Neural cell (in vitro differentiated cells): ENCODE data around the gene SLX4IP. TPM values are rescaled to one million over a fixed set of nuclear protein-coding genes. Genes with fewer than 3 reads are reported as not detected.

Experiments used
- H2AFZ ChIP-seq: fragments of 200-600, 300-800 bp; sonication (generic), shearing (Covaris generic); 2 replicates; pipeline ENCODE4 v1.6.0; 2014; ENCODE audit warnings: low read depth, mild to moderate bottlenecking, antibody characterized with exemption, low read length, moderate library complexity
- H3F3A ChIP-seq: fragments of 200-600 bp; shearing (Covaris generic); 2 replicates; pipeline ENCODE4 v1.6.1; 2016; ENCODE audit warnings: mild to moderate bottlenecking, moderate library complexity, mixed read lengths, antibody characterized with exemption, low read length; ENCODE audit not compliant: insufficient read depth, poor library complexity, severe bottlenecking
- H3K27ac ChIP-seq: fragments of 200-600, 300-800 bp; sonication (generic), shearing (Covaris generic); 2 replicates; pipeline ENCODE4 v1.5.1; 2014; ENCODE audit warnings: mild to moderate bottlenecking, low read length, moderate library complexity
- H3K27me3 ChIP-seq: fragments of 300-800, 200-600 bp; sonication (generic), shearing (Covaris generic); 2 replicates; pipeline ENCODE4 v1.6.0; 2014; ENCODE audit warnings: mild to moderate bottlenecking, low read depth, low read length, moderate library complexity; ENCODE audit not compliant: insufficient read depth
- H3K36me3 ChIP-seq: fragments of 300-800, 200-600 bp; sonication (generic), shearing (Covaris generic); 2 replicates; pipeline ENCODE4 v1.5.1; 2014; ENCODE audit warnings: mild to moderate bottlenecking, antibody characterized with exemption, low read length, moderate library complexity; ENCODE audit not compliant: insufficient read depth
- H3K4me2 ChIP-seq: fragments of 300-800, 200-600 bp; sonication (generic), shearing (Covaris generic); 2 replicates; pipeline ENCODE4 v1.6.0; 2014; ENCODE audit warnings: mild to moderate bottlenecking, low read length
- H3K4me3 ChIP-seq: fragments of 300-800, 200-600 bp; sonication (generic), shearing (Covaris generic); 2 replicates; pipeline ENCODE4 v1.5.1; 2014; ENCODE audit warnings: mild to moderate bottlenecking, low read length, moderate library complexity
- H3K79me2 ChIP-seq: fragments of 200-600 bp; shearing (Covaris generic); replicated peaks from 2 replicates; pipeline ENCODE4 v1.6.0; 2014; ENCODE audit warnings: mild to moderate bottlenecking, low read length, moderate library complexity; ENCODE audit not compliant: insufficient read depth
- H3K9ac ChIP-seq: fragments of 300-800, 200-600 bp; sonication (generic), shearing (Covaris generic); 2 replicates; pipeline ENCODE4 v1.6.1; 2016; ENCODE audit warnings: mild to moderate bottlenecking, low read length, mixed read lengths
- H3K9me2 ChIP-seq: fragments of 200-600 bp; shearing (Covaris generic); 2 replicates; pipeline ENCODE4 v1.6.1; 2016; ENCODE audit warnings: mild to moderate bottlenecking, low read length, mixed read lengths; ENCODE audit not compliant: insufficient read depth
- H3K9me3 ChIP-seq: fragments of 200-600, 300-800 bp; sonication (generic), shearing (Covaris generic); 2 replicates; pipeline ENCODE4 v1.6.1; 2016; ENCODE audit warnings: mild to moderate bottlenecking, mixed run types, low read length, moderate library complexity, mixed read lengths
- H4K20me1 ChIP-seq: fragments of 200-600 bp; shearing (Covaris generic); 2 replicates; pipeline ENCODE4 v1.6.1; 2016; ENCODE audit warnings: mild to moderate bottlenecking, mixed run types; ENCODE audit not compliant: insufficient read depth
- EP300 ChIP-seq: fragments of 450-650 bp; conservative IDR thresholded peaks from 2 replicates; pipeline ENCODE4 v1.6.1; 2014; ENCODE audit warnings: antibody characterized with exemption, mild to moderate bottlenecking, moderate library complexity; ENCODE audit not compliant: poor library complexity, severe bottlenecking
- EZH2 ChIP-seq: fragments of 200-600, 300-800 bp; shearing (Covaris generic), sonication (generic); IDR thresholded peaks from 2 replicates; pipeline ENCODE4 v1.6.1; 2014; ENCODE audit warnings: antibody characterized with exemption, low read length, borderline replicate concordance, mild to moderate bottlenecking; ENCODE audit not compliant: insufficient read depth, poor library complexity, severe bottlenecking
- MXI1 ChIP-seq: fragments of 450-650 bp; conservative IDR thresholded peaks from 2 replicates; pipeline ENCODE4 v1.6.1; 2014; ENCODE audit warnings: antibody characterized with exemption, mild to moderate bottlenecking; ENCODE audit not compliant: poor library complexity, severe bottlenecking
- POLR2AphosphoS5 ChIP-seq: IDR thresholded peaks from 2 replicates; pipeline ENCODE4 v1.6.1; 2012
- RAD21 ChIP-seq: fragments of 450-650 bp; conservative IDR thresholded peaks from 2 replicates; pipeline ENCODE4 v1.6.1; 2014; ENCODE audit warnings: antibody characterized with exemption, mild to moderate bottlenecking, moderate library complexity
- SMC3 ChIP-seq: fragments of 450-650 bp; conservative IDR thresholded peaks from 2 replicates; pipeline ENCODE4 v1.6.1; 2014; ENCODE audit warnings: antibody characterized with exemption, mild to moderate bottlenecking, moderate library complexity; ENCODE audit not compliant: poor library complexity
- TAF1 ChIP-seq: IDR thresholded peaks from 2 replicates; pipeline ENCODE4 v1.6.1; 2012; ENCODE audit warnings: low read depth
- polyA plus RNA-seq: library from polyadenylated mRNA; depleted of rRNA; stranded (reverse); fragments of >200 nt; gene quantifications from 2 replicates; pipeline ENCODE4 v1.2.3, GENCODE V29; 2014
- TF ChIP-seq, protein P1 (sequence below): IDR thresholded peaks from 2 replicates; pipeline ENCODE4 v1.6.1; 2012; ENCODE audit warnings: borderline replicate concordance
- TF ChIP-seq, protein P2 (sequence below): fragments of 450-650 bp; IDR thresholded peaks from 2 replicates; pipeline ENCODE4 v1.5.1; 2014; ENCODE audit warnings: antibody characterized with exemption, mild to moderate bottlenecking, moderate library complexity; ENCODE audit not compliant: poor library complexity, severe bottlenecking

The SLX4IP gene
- polyA plus RNA-seq, 1 donor from 2014 or later, result 6.4 TPM

DNA sequence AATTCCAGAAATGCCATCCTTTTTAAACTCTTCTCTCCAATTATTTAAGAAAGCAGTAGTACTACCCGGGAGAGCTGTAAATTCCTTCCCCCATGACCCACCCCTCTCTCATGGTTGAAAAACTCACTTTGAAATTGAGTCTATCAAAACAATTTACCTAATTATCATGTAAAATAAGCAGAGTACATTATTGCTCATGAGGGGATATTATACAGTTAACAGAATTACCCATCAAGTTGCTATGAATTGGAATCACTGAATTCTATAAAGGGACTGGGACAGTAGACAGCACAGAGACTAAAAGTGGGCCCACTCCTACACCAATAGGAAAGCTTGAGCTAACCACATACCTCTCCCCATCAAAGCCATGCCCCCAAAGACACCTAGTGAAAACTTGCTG is 222.3 kb downstream of the SLX4IP start:
- Histone ChIP-seq H3K4me2 (no peak overlapping the region), H3F3A (no peaks in the 10 kb centered on the region), H4K20me1 (no peaks in the 10 kb centered on the region), H3K27ac (no peak overlapping the region), H3K79me2 (no peaks in the 10 kb centered on the region), H3K9ac (no peak overlapping the region), H3K9me3 (no peaks in the 10 kb centered on the region), H3K4me3 (no peak overlapping the region), H3K36me3 (peaks cover 9% of the 10 kb centered on the region), H2AFZ (no peak overlapping the region), H3K27me3 (no peaks in the 10 kb centered on the region), H3K9me2 (no peaks in the 10 kb centered on the region)
- TF ChIP-seq, protein P1, sequence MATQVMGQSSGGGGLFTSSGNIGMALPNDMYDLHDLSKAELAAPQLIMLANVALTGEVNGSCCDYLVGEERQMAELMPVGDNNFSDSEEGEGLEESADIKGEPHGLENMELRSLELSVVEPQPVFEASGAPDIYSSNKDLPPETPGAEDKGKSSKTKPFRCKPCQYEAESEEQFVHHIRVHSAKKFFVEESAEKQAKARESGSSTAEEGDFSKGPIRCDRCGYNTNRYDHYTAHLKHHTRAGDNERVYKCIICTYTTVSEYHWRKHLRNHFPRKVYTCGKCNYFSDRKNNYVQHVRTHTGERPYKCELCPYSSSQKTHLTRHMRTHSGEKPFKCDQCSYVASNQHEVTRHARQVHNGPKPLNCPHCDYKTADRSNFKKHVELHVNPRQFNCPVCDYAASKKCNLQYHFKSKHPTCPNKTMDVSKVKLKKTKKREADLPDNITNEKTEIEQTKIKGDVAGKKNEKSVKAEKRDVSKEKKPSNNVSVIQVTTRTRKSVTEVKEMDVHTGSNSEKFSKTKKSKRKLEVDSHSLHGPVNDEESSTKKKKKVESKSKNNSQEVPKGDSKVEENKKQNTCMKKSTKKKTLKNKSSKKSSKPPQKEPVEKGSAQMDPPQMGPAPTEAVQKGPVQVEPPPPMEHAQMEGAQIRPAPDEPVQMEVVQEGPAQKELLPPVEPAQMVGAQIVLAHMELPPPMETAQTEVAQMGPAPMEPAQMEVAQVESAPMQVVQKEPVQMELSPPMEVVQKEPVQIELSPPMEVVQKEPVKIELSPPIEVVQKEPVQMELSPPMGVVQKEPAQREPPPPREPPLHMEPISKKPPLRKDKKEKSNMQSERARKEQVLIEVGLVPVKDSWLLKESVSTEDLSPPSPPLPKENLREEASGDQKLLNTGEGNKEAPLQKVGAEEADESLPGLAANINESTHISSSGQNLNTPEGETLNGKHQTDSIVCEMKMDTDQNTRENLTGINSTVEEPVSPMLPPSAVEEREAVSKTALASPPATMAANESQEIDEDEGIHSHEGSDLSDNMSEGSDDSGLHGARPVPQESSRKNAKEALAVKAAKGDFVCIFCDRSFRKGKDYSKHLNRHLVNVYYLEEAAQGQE, result no peak

DNA sequence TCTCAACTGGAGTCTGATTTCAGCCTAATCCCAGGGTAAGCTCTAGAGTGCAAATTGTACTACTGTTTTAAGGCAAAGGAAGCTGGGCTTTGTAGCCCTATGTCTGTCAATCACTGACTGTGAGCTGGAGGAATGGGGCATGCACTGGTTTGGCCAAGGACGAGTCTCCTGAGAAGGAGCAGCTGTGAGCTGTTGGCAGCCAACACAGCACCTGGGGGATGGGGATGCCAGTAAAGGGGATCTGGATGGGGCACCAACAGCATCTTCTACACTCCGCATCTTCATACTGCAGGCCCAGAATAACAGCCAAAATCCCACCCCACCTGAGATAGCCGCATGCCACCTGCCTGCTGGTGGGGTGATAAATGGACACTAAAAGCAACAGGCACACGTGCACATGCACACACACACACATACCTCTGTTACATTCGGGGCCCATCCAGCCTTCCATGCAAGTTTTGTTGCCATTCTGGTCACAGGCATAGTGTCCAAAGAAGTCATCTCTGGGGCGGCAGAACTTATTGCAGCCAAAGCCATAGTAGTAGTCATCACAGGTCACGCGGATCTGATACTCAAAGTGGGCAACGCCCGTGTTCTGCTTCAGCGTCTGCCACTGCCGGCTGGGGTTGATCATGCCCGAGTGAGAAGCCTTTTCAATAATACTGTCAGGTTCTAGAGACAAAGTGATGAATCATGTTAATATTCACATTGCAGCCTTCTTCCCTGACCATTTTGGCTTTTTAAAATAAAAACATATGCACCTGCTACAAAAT is 223.1 kb downstream of the SLX4IP start:
- Histone ChIP-seq H3K79me2 (no peaks in the 10 kb centered on the region), H3K4me3 (no peak overlapping the region), H3K9ac (no peak overlapping the region), H2AFZ (no peak overlapping the region), H3K27me3 (no peaks in the 10 kb centered on the region), H3K36me3 (peaks cover 9% of the 10 kb centered on the region), H3K27ac (no peak overlapping the region), H4K20me1 (no peaks in the 10 kb centered on the region), H3K4me2 (no peak overlapping the region), H3K9me2 (no peaks in the 10 kb centered on the region), H3K9me3 (no peaks in the 10 kb centered on the region), H3F3A (no peaks in the 10 kb centered on the region)
- TF ChIP-seq, protein P2, sequence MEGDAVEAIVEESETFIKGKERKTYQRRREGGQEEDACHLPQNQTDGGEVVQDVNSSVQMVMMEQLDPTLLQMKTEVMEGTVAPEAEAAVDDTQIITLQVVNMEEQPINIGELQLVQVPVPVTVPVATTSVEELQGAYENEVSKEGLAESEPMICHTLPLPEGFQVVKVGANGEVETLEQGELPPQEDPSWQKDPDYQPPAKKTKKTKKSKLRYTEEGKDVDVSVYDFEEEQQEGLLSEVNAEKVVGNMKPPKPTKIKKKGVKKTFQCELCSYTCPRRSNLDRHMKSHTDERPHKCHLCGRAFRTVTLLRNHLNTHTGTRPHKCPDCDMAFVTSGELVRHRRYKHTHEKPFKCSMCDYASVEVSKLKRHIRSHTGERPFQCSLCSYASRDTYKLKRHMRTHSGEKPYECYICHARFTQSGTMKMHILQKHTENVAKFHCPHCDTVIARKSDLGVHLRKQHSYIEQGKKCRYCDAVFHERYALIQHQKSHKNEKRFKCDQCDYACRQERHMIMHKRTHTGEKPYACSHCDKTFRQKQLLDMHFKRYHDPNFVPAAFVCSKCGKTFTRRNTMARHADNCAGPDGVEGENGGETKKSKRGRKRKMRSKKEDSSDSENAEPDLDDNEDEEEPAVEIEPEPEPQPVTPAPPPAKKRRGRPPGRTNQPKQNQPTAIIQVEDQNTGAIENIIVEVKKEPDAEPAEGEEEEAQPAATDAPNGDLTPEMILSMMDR, result no peak
- TF ChIP-seq RAD21, result no peak
- TF ChIP-seq POLR2AphosphoS5, result no peak
- TF ChIP-seq, protein P1, result no peak
- no peak for TF ChIP-seq EZH2
- TF ChIP-seq EP300, result no peak
- no peak for TF ChIP-seq TAF1
- no peak for TF ChIP-seq SMC3
- TF ChIP-seq MXI1, result no peak
